Nephron progenitor cell (in vitro differentiated cells): ENCODE results near the gene DUSP7.

Experiments
- DNase-seq: peaks from one replicate; pipeline ENCODE4 v3.0.0; 2021
- H3K27ac Mint-ChIP-seq: 2 replicates; pipeline ENCODE4 v1.8.0; 2021; ENCODE audit warnings: mild to moderate bottlenecking, moderate library complexity, mixed read lengths
- H3K27me3 Mint-ChIP-seq: 2 replicates; pipeline ENCODE4 v1.8.0; 2021; ENCODE audit warnings: mild to moderate bottlenecking, low read depth, mixed read lengths; ENCODE audit not compliant: poor library complexity
- H3K36me3 Mint-ChIP-seq: 2 replicates; pipeline ENCODE4 v1.8.0; 2021; ENCODE audit warnings: low read depth, mixed read lengths
- H3K4me1 Mint-ChIP-seq: 2 replicates; pipeline ENCODE4 v1.8.0; 2021; ENCODE audit warnings: mixed read lengths
- H3K4me3 Mint-ChIP-seq: 2 replicates; pipeline ENCODE4 v1.8.0; 2021; ENCODE audit warnings: mild to moderate bottlenecking, moderate library complexity, mixed read lengths
- H3K9me3 Mint-ChIP-seq: 2 replicates; pipeline ENCODE4 v1.8.0; 2021; ENCODE audit warnings: mild to moderate bottlenecking, moderate library complexity, mixed read lengths
- TF ChIP-seq, protein P1 (sequence below): fragments of 200-600 bp; sonication (generic); IDR thresholded peaks from 2 replicates; pipeline ENCODE4 v1.5.0; 2021; ENCODE audit warnings: antibody characterized with exemption

The DUSP7 gene

DNA sequence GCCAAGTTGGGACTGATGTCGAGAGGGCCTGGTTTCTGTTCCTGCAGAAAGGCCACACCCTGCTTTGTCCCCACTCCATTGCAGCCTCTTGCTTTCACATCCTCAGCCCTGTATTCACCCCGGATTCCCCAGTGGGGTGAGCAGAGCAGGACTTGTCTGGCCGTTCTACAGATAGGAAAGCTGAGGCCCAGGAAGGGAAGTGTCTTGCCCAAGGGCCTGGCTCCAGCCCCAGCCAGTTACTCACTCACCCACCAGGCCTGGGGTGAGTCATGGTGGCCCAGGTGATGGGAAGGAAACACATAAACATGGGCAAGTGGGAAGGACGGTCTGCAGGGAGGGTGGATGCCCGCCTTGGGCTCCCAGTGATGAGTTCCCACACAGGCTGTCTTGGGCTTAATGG, 6.1 kb upstream of the DUSP7 start:
- H3K27ac Mint-ChIP-seq = no peak overlapping the region
- TF ChIP-seq, protein P1, sequence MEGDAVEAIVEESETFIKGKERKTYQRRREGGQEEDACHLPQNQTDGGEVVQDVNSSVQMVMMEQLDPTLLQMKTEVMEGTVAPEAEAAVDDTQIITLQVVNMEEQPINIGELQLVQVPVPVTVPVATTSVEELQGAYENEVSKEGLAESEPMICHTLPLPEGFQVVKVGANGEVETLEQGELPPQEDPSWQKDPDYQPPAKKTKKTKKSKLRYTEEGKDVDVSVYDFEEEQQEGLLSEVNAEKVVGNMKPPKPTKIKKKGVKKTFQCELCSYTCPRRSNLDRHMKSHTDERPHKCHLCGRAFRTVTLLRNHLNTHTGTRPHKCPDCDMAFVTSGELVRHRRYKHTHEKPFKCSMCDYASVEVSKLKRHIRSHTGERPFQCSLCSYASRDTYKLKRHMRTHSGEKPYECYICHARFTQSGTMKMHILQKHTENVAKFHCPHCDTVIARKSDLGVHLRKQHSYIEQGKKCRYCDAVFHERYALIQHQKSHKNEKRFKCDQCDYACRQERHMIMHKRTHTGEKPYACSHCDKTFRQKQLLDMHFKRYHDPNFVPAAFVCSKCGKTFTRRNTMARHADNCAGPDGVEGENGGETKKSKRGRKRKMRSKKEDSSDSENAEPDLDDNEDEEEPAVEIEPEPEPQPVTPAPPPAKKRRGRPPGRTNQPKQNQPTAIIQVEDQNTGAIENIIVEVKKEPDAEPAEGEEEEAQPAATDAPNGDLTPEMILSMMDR = no peak
- H3K27me3 Mint-ChIP-seq = peaks cover 11% of the 10 kb centered on the region
- no peaks in the 10 kb centered on the region for H3K9me3 Mint-ChIP-seq
- peaks cover 43% of the 10 kb centered on the region for H3K4me1 Mint-ChIP-seq
- no peak for DNase-seq
- no peak overlapping the region for H3K4me3 Mint-ChIP-seq
- no peaks in the 10 kb centered on the region for H3K36me3 Mint-ChIP-seq

DNA sequence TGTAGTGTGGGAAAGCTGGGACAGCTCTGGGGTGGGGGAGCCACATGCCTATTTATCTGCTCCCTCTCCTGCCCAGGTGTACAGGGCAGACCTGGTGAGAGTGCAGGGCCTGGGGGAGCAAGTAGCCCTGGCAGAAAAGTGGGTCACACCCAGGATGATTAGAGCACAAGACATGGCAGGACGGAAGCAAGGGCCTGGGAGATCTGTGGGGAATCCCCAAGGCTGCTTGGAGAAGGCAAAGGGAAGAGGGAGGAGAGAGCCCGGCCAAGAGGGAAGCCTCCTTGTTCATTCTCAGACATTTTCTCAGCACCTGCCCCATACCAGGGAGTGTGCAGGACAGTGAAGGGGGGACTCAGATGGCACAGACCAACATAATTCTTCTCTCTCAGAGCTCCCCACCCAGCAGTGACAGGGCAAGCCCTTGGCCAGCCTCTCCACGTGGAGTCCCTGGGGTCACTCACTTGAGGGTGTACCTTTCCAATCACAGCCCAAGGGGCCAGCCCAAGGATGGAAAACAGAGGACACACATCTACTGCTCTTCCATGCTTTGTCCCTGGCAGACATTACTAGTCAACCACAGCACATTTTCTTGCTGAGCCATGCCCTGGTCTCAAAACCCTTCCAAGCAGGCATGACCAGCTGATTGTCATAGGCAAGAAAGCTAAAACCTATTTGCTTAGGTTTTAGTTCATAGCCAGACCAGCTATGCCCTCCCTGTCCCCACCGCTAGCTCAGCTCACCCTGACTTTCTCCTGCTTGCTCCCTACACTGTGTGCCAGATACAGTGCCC, 4.9 kb upstream of the DUSP7 start:
- H3K27ac Mint-ChIP-seq = no peak overlapping the region
- H3K4me3 Mint-ChIP-seq = no peak overlapping the region
- no peaks in the 10 kb centered on the region for H3K9me3 Mint-ChIP-seq
- H3K27me3 Mint-ChIP-seq = peaks cover 11% of the 10 kb centered on the region
- peaks cover 33% of the 10 kb centered on the region for H3K4me1 Mint-ChIP-seq
- TF ChIP-seq, protein P1 = no peak
- H3K36me3 Mint-ChIP-seq = no peaks in the 10 kb centered on the region
- no peak for DNase-seq

DNA sequence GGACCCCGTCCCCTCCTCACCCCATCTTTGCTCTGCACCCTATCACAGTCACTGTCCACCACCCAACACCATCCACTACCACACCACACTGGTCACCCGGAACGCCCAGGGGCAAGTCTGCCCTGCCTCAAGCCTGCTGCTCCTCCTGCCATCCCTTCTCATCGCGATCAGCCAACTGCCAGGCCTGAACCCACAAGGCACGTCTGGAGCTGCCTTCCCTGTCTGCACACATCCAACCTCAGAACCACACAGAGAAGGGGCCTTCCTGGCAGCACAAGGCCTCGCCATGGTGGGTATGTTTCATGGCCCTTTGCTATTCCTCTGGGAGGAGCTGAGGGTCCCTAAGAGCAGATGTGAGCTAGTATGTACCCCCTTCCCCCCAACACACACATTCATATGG, 3.4 kb upstream of the DUSP7 start:
- H3K4me1 Mint-ChIP-seq = peaks cover 34% of the 10 kb centered on the region
- H3K27ac Mint-ChIP-seq = peak overlapping the region; percentile 28
- TF ChIP-seq, protein P1 = no peak
- peaks cover 11% of the 10 kb centered on the region for H3K27me3 Mint-ChIP-seq
- H3K4me3 Mint-ChIP-seq = no peak overlapping the region
- no peak for DNase-seq
- H3K36me3 Mint-ChIP-seq = no peaks in the 10 kb centered on the region
- no peaks in the 10 kb centered on the region for H3K9me3 Mint-ChIP-seq

DNA sequence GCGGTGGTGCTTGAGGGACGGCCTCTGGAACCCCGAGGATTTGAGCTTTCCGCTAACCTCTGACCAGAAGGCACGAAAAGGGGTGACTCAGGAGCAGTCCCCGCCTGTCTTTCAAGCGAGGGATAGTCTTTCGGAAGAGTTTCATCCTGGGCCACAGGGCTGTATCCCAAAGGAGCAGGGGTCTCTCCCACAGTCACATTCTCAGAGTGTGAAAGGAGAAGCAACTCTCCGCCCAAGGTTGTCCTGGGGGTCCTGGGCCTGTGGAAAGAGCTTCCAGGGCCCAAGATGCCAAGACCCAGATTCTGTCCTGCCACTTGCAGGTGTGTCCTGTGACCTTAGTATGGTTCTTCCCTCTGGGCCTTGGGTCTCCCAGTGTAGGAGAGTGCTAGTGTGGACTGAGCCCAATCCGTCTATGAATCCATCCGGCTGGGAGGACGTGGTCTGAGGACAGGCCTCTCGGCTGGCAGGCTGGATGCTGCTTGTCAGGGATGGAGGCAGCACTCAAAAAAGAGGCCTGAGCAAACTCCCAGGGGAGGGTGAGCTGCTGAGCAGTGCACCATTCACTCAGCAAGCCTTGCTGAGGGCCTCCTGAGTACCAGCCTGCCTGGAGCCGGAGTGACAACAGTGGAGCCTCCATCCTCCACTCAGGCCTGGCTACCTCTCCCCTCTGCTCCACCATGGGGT, 1.6 kb upstream of the DUSP7 start:
- Mint-ChIP-seq H3K4me3 (peak overlapping the region; percentile 52), H3K27me3 (peaks cover 4% of the 10 kb centered on the region), H3K9me3 (no peaks in the 10 kb centered on the region), H3K36me3 (peaks cover 7% of the 10 kb centered on the region), H3K4me1 (peaks cover 38% of the 10 kb centered on the region), H3K27ac (no peak overlapping the region)
- no peak for DNase-seq
- TF ChIP-seq, protein P1 = no peak

DNA sequence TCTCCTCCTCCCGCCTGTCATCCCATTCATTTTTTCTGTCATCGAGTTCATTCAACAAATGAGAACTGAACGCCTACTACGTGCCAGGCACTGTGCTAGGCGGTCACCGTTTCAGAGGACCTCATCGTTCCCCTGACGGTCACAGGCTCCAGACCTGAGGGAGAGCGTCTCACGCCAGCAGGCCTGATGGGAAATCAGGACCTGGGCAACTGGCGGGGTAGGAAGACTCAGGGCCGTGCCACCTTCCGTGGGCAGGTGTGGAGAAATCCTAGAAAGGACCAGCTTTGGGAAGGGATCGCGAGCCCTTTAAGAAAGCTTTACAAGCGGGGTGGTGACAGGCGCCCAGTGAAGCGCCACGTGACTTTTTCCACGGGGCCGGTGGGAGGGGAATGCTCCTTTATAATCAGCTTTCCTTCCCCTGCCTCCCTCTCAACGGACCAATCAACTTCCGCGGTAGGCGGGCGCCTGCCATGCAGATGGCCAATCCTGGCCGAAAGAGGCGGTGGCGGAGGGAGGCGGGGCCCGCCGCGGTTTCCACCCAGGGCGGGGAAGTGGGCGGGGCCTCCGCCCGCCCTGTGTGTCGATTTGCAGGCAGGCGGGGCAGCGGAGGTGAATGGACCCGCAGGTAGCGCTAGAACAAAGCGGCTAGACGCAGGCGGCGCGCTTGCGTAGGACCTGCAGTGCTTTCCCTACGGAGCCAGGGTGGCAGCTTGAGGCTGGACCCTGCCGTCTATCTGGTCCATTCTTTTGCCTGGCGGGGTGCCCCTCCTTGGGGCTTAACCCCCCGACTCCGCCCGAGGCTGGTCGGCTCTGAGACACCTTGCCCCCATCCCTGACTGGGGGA, 819 bp upstream of the DUSP7 start:
- Mint-ChIP-seq H3K9me3 (no peaks in the 10 kb centered on the region), H3K27me3 (peaks cover 4% of the 10 kb centered on the region), H3K4me1 (peaks cover 45% of the 10 kb centered on the region), H3K27ac (peak overlapping the region; percentile 97), H3K4me3 (peak overlapping the region; percentile 88), H3K36me3 (peaks cover 12% of the 10 kb centered on the region)
- DNase-seq = peak; percentile 99
- TF ChIP-seq, protein P1 = no peak
